Choroid plexus epithelial cell (primary cell): Measurements from ENCODE around the gene SGIP1.

Source experiments
- DNase-seq: peaks from one replicate; pipeline ENCODE4 v3.0.0-alpha.2; 2010; ENCODE audit warnings: low read depth
- H3K4me3 ChIP-seq: 2 replicates; pipeline ENCODE4 v1.5.1; 2011; ENCODE audit warnings: low read depth, mild to moderate bottlenecking, control low read depth, low read length, moderate library complexity
- TF ChIP-seq, protein P1 (sequence below): conservative IDR thresholded peaks from 2 replicates; pipeline ENCODE4 v1.5.1; 2011; ENCODE audit warnings: low read depth, mild to moderate bottlenecking, control low read depth, inconsistent platforms, low read length, moderate library complexity

SGIP1 gene

DNA sequence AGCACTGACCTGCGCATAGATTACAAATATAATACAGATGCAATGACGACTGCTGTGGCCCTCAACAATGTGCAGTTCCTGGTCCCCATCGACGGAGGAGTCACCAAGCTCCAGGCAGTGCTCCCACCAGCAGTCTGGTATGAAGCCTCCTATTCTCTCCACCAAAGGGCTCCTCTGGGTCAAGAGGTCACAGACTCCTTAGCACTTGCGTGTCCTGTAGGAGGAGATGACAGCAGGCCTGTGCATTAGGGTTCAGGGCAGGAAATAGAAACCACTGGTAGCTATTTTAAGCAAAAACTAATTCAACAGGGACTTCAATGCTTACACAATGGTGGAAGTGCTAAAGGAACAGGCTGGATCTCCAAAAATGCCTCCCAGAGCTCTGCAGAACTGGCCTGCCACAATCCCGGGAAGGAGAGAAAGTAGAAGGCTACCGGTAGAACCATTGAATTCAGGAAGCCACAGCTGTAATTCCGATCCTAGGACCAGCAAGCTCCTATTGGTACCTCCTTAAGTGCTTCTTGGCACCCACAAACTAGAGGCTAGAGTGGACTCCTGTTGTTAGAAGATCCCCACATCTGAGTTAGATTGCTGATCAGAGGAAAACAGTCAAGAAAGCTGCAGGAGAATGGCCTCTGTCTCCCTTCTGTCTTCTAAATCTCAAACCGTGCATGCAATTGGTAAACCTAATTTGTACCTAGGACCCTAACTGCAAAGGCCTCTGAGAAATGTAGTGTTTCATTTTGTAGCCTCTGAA, 205.6 kb downstream of the SGIP1 start:
- DNase-seq, result no peak
- TF ChIP-seq, protein P1, sequence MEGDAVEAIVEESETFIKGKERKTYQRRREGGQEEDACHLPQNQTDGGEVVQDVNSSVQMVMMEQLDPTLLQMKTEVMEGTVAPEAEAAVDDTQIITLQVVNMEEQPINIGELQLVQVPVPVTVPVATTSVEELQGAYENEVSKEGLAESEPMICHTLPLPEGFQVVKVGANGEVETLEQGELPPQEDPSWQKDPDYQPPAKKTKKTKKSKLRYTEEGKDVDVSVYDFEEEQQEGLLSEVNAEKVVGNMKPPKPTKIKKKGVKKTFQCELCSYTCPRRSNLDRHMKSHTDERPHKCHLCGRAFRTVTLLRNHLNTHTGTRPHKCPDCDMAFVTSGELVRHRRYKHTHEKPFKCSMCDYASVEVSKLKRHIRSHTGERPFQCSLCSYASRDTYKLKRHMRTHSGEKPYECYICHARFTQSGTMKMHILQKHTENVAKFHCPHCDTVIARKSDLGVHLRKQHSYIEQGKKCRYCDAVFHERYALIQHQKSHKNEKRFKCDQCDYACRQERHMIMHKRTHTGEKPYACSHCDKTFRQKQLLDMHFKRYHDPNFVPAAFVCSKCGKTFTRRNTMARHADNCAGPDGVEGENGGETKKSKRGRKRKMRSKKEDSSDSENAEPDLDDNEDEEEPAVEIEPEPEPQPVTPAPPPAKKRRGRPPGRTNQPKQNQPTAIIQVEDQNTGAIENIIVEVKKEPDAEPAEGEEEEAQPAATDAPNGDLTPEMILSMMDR, result no peak
- no peak overlapping the region for H3K4me3 ChIP-seq

GRCh38 chr1:66745451-66745850, 211.5 kb downstream of the SGIP1 start:
- no peak for DNase-seq
- TF ChIP-seq, protein P1, result no peak
- no peak overlapping the region for H3K4me3 ChIP-seq

DNA sequence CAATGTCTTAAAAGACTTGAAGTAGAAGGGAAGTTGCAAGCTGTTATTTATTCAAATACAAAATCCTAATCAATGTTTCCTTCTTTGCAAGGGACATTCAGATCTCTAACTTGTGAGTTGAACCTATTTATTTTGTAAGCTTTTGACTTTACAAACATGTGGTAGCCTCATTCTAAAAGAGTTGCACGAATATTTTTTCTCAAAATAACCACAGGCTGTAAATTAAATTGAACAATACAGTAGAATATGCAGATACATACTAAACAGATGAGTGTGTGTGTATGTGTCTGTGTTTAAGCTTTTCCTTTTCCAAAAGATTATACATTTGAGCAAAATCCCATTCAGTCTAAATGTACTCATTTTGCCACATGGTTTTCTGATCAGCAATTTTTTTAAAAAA, 213.5 kb downstream of the SGIP1 start:
- TF ChIP-seq, protein P1, result no peak
- no peak overlapping the region for H3K4me3 ChIP-seq
- DNase-seq, result no peak

GRCh38 chr1:66750577-66750976, 216.6 kb downstream of the SGIP1 start:
- no peak overlapping the region for H3K4me3 ChIP-seq
- no peak for DNase-seq
- TF ChIP-seq, protein P1, result no peak

- no peak for DNase-seq
- H3K4me3 ChIP-seq, result no peak overlapping the region
Observed at GRCh38 chr1:66751160-66751559, 217.2 kb downstream of the SGIP1 start.

GRCh38 chr1:66752000-66752592, 218.1 kb downstream of the SGIP1 start, which contains the start of gene DYNLT5:
DYNLT5 (plus strand) TSS chr1:66752459; CDS start chr1:66754659, 2,200 bp downstream.
- H3K4me3 ChIP-seq, result peak within 1 kb of the TSS; percentile 58
- DNase-seq, result peak; percentile 50
- TF ChIP-seq, protein P1, result peak; percentile 33

More at GRCh38 chr1:66751160-66751559, 217.2 kb downstream of the SGIP1 start:
- TF ChIP-seq, protein P1, result no peak
